Mucosa of descending colon (tissue), 3 donors: Measurements from ENCODE around the gene PCP2. TPM values are rescaled to one million over a fixed set of nuclear protein-coding genes. Genes with fewer than 3 reads are reported as not detected.

ENCODE experiments used
- ATAC-seq: fragments of 200-7000 bp; cut with Tn5 transposase; one replicate; pipeline ENCODE4 v1.9.1; 2020; ENCODE audit warnings: mild to moderate bottlenecking, moderate library complexity
- DNase-seq, 3 donors: peaks; one replicate each; pipeline ENCODE4 v3.0.0-alpha.2; 2020
- H3K36me3 ChIP-seq: fragments of 200-600 bp; one replicate; pipeline ENCODE4 v1.8.0; 2021; ENCODE audit warnings: low read depth, mild to moderate bottlenecking
- H3K4me1 ChIP-seq: fragments of 200-600 bp; one replicate; pipeline ENCODE4 v1.8.0; 2021; ENCODE audit warnings: low read depth, mild to moderate bottlenecking
- H3K4me3 ChIP-seq: fragments of 200-600 bp; one replicate; pipeline ENCODE4 v1.8.0; 2021; ENCODE audit warnings: mild to moderate bottlenecking
- H3K9me3 ChIP-seq: fragments of 200-600 bp; one replicate; pipeline ENCODE4 v1.8.0; 2021; ENCODE audit warnings: mild to moderate bottlenecking
- CTCF ChIP-seq: fragments of 200-600 bp; IDR thresholded peaks from one replicate; pipeline ENCODE4 v1.8.0; 2022; ENCODE audit warnings: antibody characterized with exemption, mild to moderate bottlenecking
- intact Hi-C, 2 donors: fragments of 100-400 bp; cut with DNase I in 1 of 2; cut with micrococcal nuclease in 1 of 2; formaldehyde crosslinking; loops; one replicate each; pipeline versions ENCODE4 v1.11.0 to v1.11.1; 2022; cut with DNase I, micrococcal nuclease
- total RNA-seq, 3 donors: library from RNA; stranded (reverse); fragmentation: NEBNext Ultra II Directional in 2 of 3; extraction: Animal tissue kit (Norgen Biotek cat#: 25700) in 2 of 3; gene quantifications; one replicate each; pipeline versions ENCODE4 v1.2.1 to v1.2.4, GENCODE V29; 2021 to 2023
- donor health status: DM: no; HTN: no; CAD: no; lungs with moderate emphysema.
- donor health status: DM: no; HTN: no; CAD: no.
- donor health status: DM: no; HTN: yes; CAD: no.

Gene PCP2
- total RNA-seq, 3 donors from 2014 or later = 1.1 TPM; not detected in 2

GRCh38 chr19:7612282-7613274 is 20.9 kb downstream of the PCP2 start:
- no peak for ATAC-seq
- no peak for TF ChIP-seq CTCF
- H3K9me3 ChIP-seq = no peaks in the 10 kb centered on the region
- H3K36me3 ChIP-seq = peaks cover 4% of the 10 kb centered on the region
- no peaks in the 10 kb centered on the region for H3K4me1 ChIP-seq
- DNase-seq = no peak
- no peak overlapping the region for H3K4me3 ChIP-seq
- intact Hi-C loops = no loop called here

GRCh38 chr19:7611541-7612279 is 21.8 kb downstream of the PCP2 start:
- Histone ChIP-seq H3K4me1 (no peaks in the 10 kb centered on the region), H3K36me3 (peaks cover 4% of the 10 kb centered on the region), H3K9me3 (no peaks in the 10 kb centered on the region), H3K4me3 (no peak overlapping the region)
- DNase-seq (no peak), ATAC-seq (no peak)
- no peak for TF ChIP-seq CTCF
- intact Hi-C loops = no loop called here

- no peaks in the 10 kb centered on the region for H3K9me3 ChIP-seq
- intact Hi-C loops = no loop called here
- no peak for TF ChIP-seq CTCF
- H3K36me3 ChIP-seq = peaks cover 4% of the 10 kb centered on the region
- ATAC-seq (no peak), DNase-seq (no peak)
- H3K4me1 ChIP-seq = no peaks in the 10 kb centered on the region
- H3K4me3 ChIP-seq = no peak overlapping the region
Observed at GRCh38 chr19:7610491-7611240, 22.9 kb downstream of the PCP2 start.

- H3K4me3 ChIP-seq = no peak overlapping the region
Observed at GRCh38 chr19:7607874-7608560, 25.5 kb downstream of the PCP2 start.

More at GRCh38 chr19:7607874-7608560, 25.5 kb downstream of the PCP2 start:
- ATAC-seq (no peak), DNase-seq (no peak)
- no peak for TF ChIP-seq CTCF
- Histone ChIP-seq H3K4me1 (no peaks in the 10 kb centered on the region), H3K36me3 (peaks cover 4% of the 10 kb centered on the region), H3K9me3 (no peaks in the 10 kb centered on the region)
- intact Hi-C loops = no loop called here
